C4-2B (cell line): ENCODE data around the gene BCO1.

ENCODE experiments used
- CTCF ChIP-seq: fragments of 450-650 bp; conservative IDR thresholded peaks from 2 replicates; pipeline ENCODE4 v1.5.1; 2017; ENCODE audit warnings: mild to moderate bottlenecking
- ZFX ChIP-seq: fragments of 450-650 bp; IDR thresholded peaks from 2 replicates; pipeline ENCODE4 v1.6.1; 2017

- TF ChIP-seq CTCF = no peak
- no peak for TF ChIP-seq ZFX
These were observed 21.4 kb downstream of the BCO1 start for GRCh38 chr16:81259916-81260315.
